IMR-90 (cell line): ENCODE results near the gene TBC1D30. TPM values are rescaled to one million over a fixed set of nuclear protein-coding genes. Genes with fewer than 3 reads are reported as not detected.

Source experiments
- polyA plus RNA-seq, 3 experiments: library from polyadenylated mRNA; depleted of rRNA; stranded (reverse); fragments of >200 nt; gene quantifications; 2 replicates each; pipeline ENCODE4 v1.2.3, GENCODE V29; 2012; ENCODE audit warnings: low replicate concordance in 1 of 3
- total RNA-seq: library from RNA; depleted of rRNA; stranded (reverse); fragments of >200 nt; gene quantifications from 2 replicates; pipeline ENCODE4 v1.2.3, GENCODE V29; 2012; rRNA removed

Gene TBC1D30
- total and polyA plus RNA-seq, 2 of the 4 experiments (the other 2 are of a cell fraction), result 0.18 to 0.24 TPM

Other genes starting within 250 kb of the TBC1D30 start
- gene RASSF3, start 214.2 kb upstream of the TBC1D30 start, total RNA-seq, result 21.4 and 39.3 TPM in 2 replicates
- 14.2 and 18.7 TPM in 2 replicates for gene RASSF3, start 214.2 kb upstream of the TBC1D30 start, polyA plus RNA-seq (2012; rRNA removed)
- 66.4 and 80.7 TPM in 2 replicates for gene GNS, start 65.2 kb upstream of the TBC1D30 start, total RNA-seq
- gene GNS, start 65.2 kb upstream of the TBC1D30 start, polyA plus RNA-seq (2012; rRNA removed), result 50.1 and 60.4 TPM in 2 replicates